Caco-2 (cell line): ENCODE results near the gene PRDM11. TPM values are rescaled to one million over a fixed set of nuclear protein-coding genes. Genes with fewer than 3 reads are reported as not detected.

ENCODE experiments used
- BruUV-seq: library from RNA; stranded (reverse); fragments of 400-500 nt; replicated peaks from 2 replicates; lab custom pipeline; 2021; lab: Mats Ljungman, UMichigan
- CTCF ChIA-PET: fragments of 300-600 bp; sonication (Branson Sonifier 250); formaldehyde crosslinking; loops from one replicate; lab custom pipeline; 2022; ENCODE audit warnings: antibody characterized with exemption; lab: Charles Lee
- POLR2A ChIA-PET: fragments of 300-600 bp; sonication (Branson Sonifier 250); formaldehyde crosslinking; loops from one replicate; lab custom pipeline; 2022; ENCODE audit warnings: antibody characterized with exemption; lab: Charles Lee
- DNase-seq, 2 experiments: peaks; one replicate each; pipeline versions ENCODE4 v3.0.0 to v3.0.0-alpha.2; 2020 to 2022
- H3K27me3 ChIP-seq: replicated peaks from 2 replicates; pipeline ENCODE4 v1.6.0; 2011; ENCODE audit warnings: low read length; ENCODE audit not compliant: control insufficient read depth, insufficient read depth
- H3K36me3 ChIP-seq: 2 replicates; pipeline ENCODE4 v1.5.1; 2011; ENCODE audit warnings: low read length; ENCODE audit not compliant: control insufficient read depth, insufficient read depth
- H3K4me1 ChIP-seq: fragments of 250-450 bp; sonication (Bioruptor Pico); 2 replicates; pipeline ENCODE4 v1.5.1; 2020; ENCODE audit warnings: mild to moderate bottlenecking
- H3K4me3 ChIP-seq: 2 replicates; pipeline ENCODE4 v1.5.1; 2011; ENCODE audit warnings: low read depth, mild to moderate bottlenecking, control low read depth, low read length
- H3K9me3 ChIP-seq: fragments of 250-450 bp; sonication (Bioruptor Pico); 2 replicates; pipeline ENCODE4 v1.5.1; 2020; ENCODE audit warnings: mild to moderate bottlenecking, moderate library complexity
- H3K27ac Mint-ChIP-seq: one replicate; pipeline ENCODE4 v1.8.0; 2022; ENCODE audit warnings: mixed read lengths; ENCODE audit not compliant: unreplicated experiment
- H3K27me3 Mint-ChIP-seq: one replicate; pipeline ENCODE4 v1.8.0; 2022; ENCODE audit warnings: mixed read lengths; ENCODE audit not compliant: insufficient read depth, unreplicated experiment
- H3K36me3 Mint-ChIP-seq: one replicate; pipeline ENCODE4 v1.8.0; 2022; ENCODE audit warnings: mild to moderate bottlenecking, mixed read lengths; ENCODE audit not compliant: insufficient read depth, unreplicated experiment
- H3K4me1 Mint-ChIP-seq: one replicate; pipeline ENCODE4 v1.8.0; 2022; ENCODE audit warnings: low read depth, mixed read lengths; ENCODE audit not compliant: unreplicated experiment
- H3K4me3 Mint-ChIP-seq: one replicate; pipeline ENCODE4 v1.8.0; 2022; ENCODE audit warnings: mild to moderate bottlenecking, moderate library complexity, mixed read lengths; ENCODE audit not compliant: unreplicated experiment
- H3K9me3 Mint-ChIP-seq: one replicate; pipeline ENCODE4 v1.8.0; 2022; ENCODE audit warnings: mixed read lengths; ENCODE audit not compliant: unreplicated experiment
- intact Hi-C: fragments of 100-400 bp; cut with micrococcal nuclease; formaldehyde crosslinking; loops from one replicate; pipeline ENCODE4 v1.10.0; 2022; ENCODE audit not compliant: unreplicated experiment
- total RNA-seq: library from RNA; stranded (reverse); gene quantifications from 2 replicates; pipeline ENCODE4 v1.2.3, GENCODE V29; 2022
- TF ChIP-seq, protein P1 (sequence below), 2 experiments: fragments of 200-600 bp in 1 of 2; IDR thresholded peaks; 1 replicate in 1 of 2; 2 replicates in 1 of 2; pipeline versions ENCODE4 v1.5.1 to v1.8.0; 2011 to 2022; ENCODE audit warnings: antibody characterized with exemption in 1 of 2, control low read depth in 1 of 2, inconsistent platforms in 1 of 2, low read depth in 1 of 2, low read length in 1 of 2, mild to moderate bottlenecking in 1 of 2, moderate library complexity in 1 of 2; ENCODE audit not compliant: insufficient read depth in 1 of 2, severe bottlenecking in 1 of 2, unreplicated experiment in 1 of 2

Gene PRDM11
- total RNA-seq, 1 experiment from 2014 or later = 11.8 TPM

DNA sequence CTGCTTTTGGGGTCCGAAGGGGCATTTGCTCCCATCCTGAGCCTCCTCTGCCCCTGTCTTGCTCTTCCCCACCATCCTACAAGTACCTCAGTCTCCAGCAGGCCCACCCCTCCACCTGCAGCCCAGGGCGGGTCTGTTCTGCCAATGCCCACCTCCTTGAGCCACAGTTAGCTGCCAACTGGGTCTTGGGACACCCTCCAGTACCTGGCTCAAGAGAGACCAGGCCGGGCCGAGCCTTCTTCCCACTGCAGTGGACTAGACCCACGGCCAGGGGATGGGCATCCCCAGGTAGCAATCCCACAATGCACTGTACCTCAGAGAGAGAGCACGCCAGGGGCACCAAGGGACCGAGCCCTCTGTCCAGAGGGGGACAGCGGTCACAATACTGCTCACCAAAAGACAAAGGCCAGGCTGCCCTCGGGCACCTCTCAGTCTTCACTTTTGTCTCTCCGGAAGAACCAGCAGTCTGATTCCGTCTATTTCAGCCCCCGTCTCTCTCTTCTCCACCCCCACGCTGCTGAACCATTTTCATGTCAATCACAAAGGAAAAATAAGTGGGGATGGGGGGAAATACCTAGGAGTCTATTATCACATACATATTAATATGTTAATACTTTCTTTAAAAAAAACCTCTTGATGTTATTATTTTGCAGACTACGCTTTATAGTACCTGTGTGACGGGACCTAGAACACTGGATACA, 88.0 kb downstream of the PRDM11 start:
- DNase-seq = no peak
- Mint-ChIP-seq H3K27me3 (peaks cover 9% of the 10 kb centered on the region), H3K27ac (no peak overlapping the region), H3K4me1 (no peaks in the 10 kb centered on the region), H3K9me3 (no peaks in the 10 kb centered on the region), H3K4me3 (no peak overlapping the region), H3K36me3 (no peaks in the 10 kb centered on the region)
- TF ChIP-seq, protein P1, sequence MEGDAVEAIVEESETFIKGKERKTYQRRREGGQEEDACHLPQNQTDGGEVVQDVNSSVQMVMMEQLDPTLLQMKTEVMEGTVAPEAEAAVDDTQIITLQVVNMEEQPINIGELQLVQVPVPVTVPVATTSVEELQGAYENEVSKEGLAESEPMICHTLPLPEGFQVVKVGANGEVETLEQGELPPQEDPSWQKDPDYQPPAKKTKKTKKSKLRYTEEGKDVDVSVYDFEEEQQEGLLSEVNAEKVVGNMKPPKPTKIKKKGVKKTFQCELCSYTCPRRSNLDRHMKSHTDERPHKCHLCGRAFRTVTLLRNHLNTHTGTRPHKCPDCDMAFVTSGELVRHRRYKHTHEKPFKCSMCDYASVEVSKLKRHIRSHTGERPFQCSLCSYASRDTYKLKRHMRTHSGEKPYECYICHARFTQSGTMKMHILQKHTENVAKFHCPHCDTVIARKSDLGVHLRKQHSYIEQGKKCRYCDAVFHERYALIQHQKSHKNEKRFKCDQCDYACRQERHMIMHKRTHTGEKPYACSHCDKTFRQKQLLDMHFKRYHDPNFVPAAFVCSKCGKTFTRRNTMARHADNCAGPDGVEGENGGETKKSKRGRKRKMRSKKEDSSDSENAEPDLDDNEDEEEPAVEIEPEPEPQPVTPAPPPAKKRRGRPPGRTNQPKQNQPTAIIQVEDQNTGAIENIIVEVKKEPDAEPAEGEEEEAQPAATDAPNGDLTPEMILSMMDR (IDR thresholded peaks at IDR 0.05; ENCODE audit: insufficient read depth in 1 of 2, low read depth in 1 of 2, low read length in 1 of 2, severe bottlenecking in 1 of 2, unreplicated experiment in 1 of 2) = no peak
- ChIA-PET CTCF (interaction anchor here (1.6 kb wide), 1 partner anchor 10 kb away, joined by 11 read pairs; no protein-coding TSS in a partner anchor), POLR2A (no interaction called here)
- Histone ChIP-seq H3K36me3 (no peaks in the 10 kb centered on the region), H3K27me3 (no peaks in the 10 kb centered on the region), H3K9me3 (no peaks in the 10 kb centered on the region), H3K4me3 (no peak overlapping the region), H3K4me1 (no peaks in the 10 kb centered on the region)
- intact Hi-C loops = loop anchor here (5.0 to 10.0 kb wide), 2 partner anchors 50 to 122 kb away; no protein-coding TSS in a partner anchor
- BruUV-seq = no TSS peak

- no peaks in the 10 kb centered on the region for H3K4me1 ChIP-seq
- Mint-ChIP-seq H3K27me3 (peaks cover 9% of the 10 kb centered on the region), H3K4me3 (no peak overlapping the region), H3K4me1 (no peaks in the 10 kb centered on the region), H3K9me3 (no peaks in the 10 kb centered on the region), H3K36me3 (no peaks in the 10 kb centered on the region), H3K27ac (no peak overlapping the region)
- no peak overlapping the region for H3K4me3 ChIP-seq
- ChIA-PET CTCF (interaction anchor here (0.6 to 1.3 kb wide), 3 partner anchors 107 to 128 kb away, joined by 3 to 5 read pairs (median 4); no protein-coding TSS in a partner anchor), POLR2A (no interaction called here)
- H3K9me3 ChIP-seq = no peaks in the 10 kb centered on the region
- no peaks in the 10 kb centered on the region for H3K36me3 ChIP-seq
- no TSS peak for BruUV-seq
- DNase-seq = no peak
- H3K27me3 ChIP-seq = no peaks in the 10 kb centered on the region
- TF ChIP-seq, protein P1 (IDR thresholded peaks at IDR 0.05; ENCODE audit: insufficient read depth in 1 of 2, low read depth in 1 of 2, low read length in 1 of 2, severe bottlenecking in 1 of 2, unreplicated experiment in 1 of 2) = no peak
- intact Hi-C loops = loop anchor here (10.0 kb wide), 1 partner anchor 53 kb away; no protein-coding TSS in a partner anchor
Measured at GRCh38 chr11:45237711-45238315, 91.4 kb downstream of the PRDM11 start.

DNA sequence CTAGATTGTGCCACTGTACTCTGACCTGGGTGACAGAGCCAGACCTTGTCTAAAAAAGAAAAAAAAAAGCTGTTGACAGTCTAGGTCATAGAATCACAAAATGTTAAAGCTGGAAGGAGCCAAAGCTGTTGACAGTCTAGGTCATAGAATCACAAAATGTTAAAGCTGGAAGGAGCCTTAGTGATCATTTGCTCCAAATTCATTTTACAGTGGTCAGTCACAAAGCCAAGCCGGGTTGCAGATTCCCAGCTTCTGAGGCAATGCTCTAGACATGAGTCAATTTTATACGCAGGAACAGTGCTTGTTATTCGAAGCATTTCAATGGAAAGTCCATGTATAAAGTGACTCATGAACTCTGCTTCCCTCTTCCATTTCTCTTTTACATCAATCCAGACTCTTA, 92.3 kb downstream of the PRDM11 start:
- intact Hi-C loops = loop anchor here (10.0 kb wide), 1 partner anchor 54 kb away; no protein-coding TSS in a partner anchor
- no peaks in the 10 kb centered on the region for H3K4me1 ChIP-seq
- Mint-ChIP-seq H3K4me3 (no peak overlapping the region), H3K27me3 (peaks cover 9% of the 10 kb centered on the region), H3K36me3 (no peaks in the 10 kb centered on the region), H3K9me3 (no peaks in the 10 kb centered on the region), H3K27ac (no peak overlapping the region), H3K4me1 (no peaks in the 10 kb centered on the region)
- no peaks in the 10 kb centered on the region for H3K27me3 ChIP-seq
- no peaks in the 10 kb centered on the region for H3K36me3 ChIP-seq
- H3K9me3 ChIP-seq = no peaks in the 10 kb centered on the region
- BruUV-seq = no TSS peak
- ChIA-PET POLR2A (no interaction called here), CTCF (no interaction called here)
- DNase-seq = no peak
- no peak overlapping the region for H3K4me3 ChIP-seq
- TF ChIP-seq, protein P1 (IDR thresholded peaks at IDR 0.05; ENCODE audit: insufficient read depth in 1 of 2, low read depth in 1 of 2, low read length in 1 of 2, severe bottlenecking in 1 of 2, unreplicated experiment in 1 of 2) = no peak
